Activated T-cell treated with anti-CD3 and anti-CD28 coated beads, Interleukin-2, amount 50 U/mL, for 24 hours (primary cell): ENCODE measurements around the gene POP4.
A peak's percentile ranks its signal among the peaks of the same experiment; 100 is the strongest.

Source experiments
- DNase-seq: peaks from one replicate; pipeline ENCODE4 v3.0.0-alpha.2; 2020
- H3K27ac Mint-ChIP-seq: 2 replicates; pipeline ENCODE4 v1.8.0; 2020; ENCODE audit warnings: mild to moderate bottlenecking, mixed read lengths
- H3K27me3 Mint-ChIP-seq: 2 replicates; pipeline ENCODE4 v1.8.0; 2020; ENCODE audit warnings: mixed read lengths
- H3K36me3 Mint-ChIP-seq: 2 replicates; pipeline ENCODE4 v1.8.0; 2020; ENCODE audit warnings: low read depth, mixed read lengths
- H3K4me1 Mint-ChIP-seq: 2 replicates; pipeline ENCODE4 v1.8.0; 2020; ENCODE audit warnings: low read depth, mixed read lengths
- H3K4me3 Mint-ChIP-seq: 2 replicates; pipeline ENCODE4 v1.8.0; 2020; ENCODE audit warnings: mild to moderate bottlenecking, moderate library complexity, mixed read lengths
- H3K9me3 Mint-ChIP-seq: 2 replicates; pipeline ENCODE4 v1.8.0; 2020; ENCODE audit warnings: mixed read lengths

The POP4 gene

GRCh38 chr19:29569038-29569911, 36.8 kb upstream of the POP4 start:
- peak; percentile 15 for DNase-seq

GRCh38 chr19:29571181-29571580, 34.9 kb upstream of the POP4 start:
- no peaks in the 10 kb centered on the region for H3K9me3 Mint-ChIP-seq
- H3K4me1 Mint-ChIP-seq: peaks cover 10% of the 10 kb centered on the region
- H3K36me3 Mint-ChIP-seq: no peaks in the 10 kb centered on the region
- no peak for DNase-seq
- no peak overlapping the region for H3K27ac Mint-ChIP-seq
- H3K27me3 Mint-ChIP-seq: peaks cover 71% of the 10 kb centered on the region
- no peak overlapping the region for H3K4me3 Mint-ChIP-seq

More at GRCh38 chr19:29569038-29569911, 36.8 kb upstream of the POP4 start:
- H3K27ac Mint-ChIP-seq: no peak overlapping the region
- H3K9me3 Mint-ChIP-seq: no peaks in the 10 kb centered on the region
- H3K27me3 Mint-ChIP-seq: peaks cover 66% of the 10 kb centered on the region
- H3K4me3 Mint-ChIP-seq: no peak overlapping the region
- H3K4me1 Mint-ChIP-seq: peaks cover 15% of the 10 kb centered on the region
- no peaks in the 10 kb centered on the region for H3K36me3 Mint-ChIP-seq

- DNase-seq: peak; percentile 13
- H3K4me3 Mint-ChIP-seq: no peak overlapping the region
- H3K27me3 Mint-ChIP-seq: peaks cover 74% of the 10 kb centered on the region
- H3K36me3 Mint-ChIP-seq: no peaks in the 10 kb centered on the region
- H3K4me1 Mint-ChIP-seq: peaks cover 27% of the 10 kb centered on the region
- H3K27ac Mint-ChIP-seq: no peak overlapping the region
- H3K9me3 Mint-ChIP-seq: no peaks in the 10 kb centered on the region
These were observed 32.6 kb upstream of the POP4 start for GRCh38 chr19:29573486-29573885.

DNA sequence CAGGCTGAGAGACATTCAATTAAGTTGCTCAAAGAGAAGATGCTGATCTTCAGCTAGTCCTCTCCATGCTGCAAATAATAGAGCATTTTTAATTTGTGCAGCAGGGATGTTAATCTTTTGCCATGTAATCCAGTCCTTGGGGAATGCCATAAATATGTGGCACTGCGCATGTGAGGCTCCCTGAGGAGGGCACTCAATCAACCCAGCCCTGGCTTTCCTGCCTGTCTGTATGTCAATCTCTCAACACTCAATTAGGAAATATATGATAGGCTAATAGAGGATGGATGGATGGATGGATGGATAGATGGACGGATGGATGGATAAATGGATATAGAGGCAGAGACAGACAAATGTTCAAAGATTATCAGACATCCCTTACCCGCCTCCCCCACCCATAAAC, 31.6 kb upstream of the POP4 start:
- H3K4me3 Mint-ChIP-seq: no peak overlapping the region
- DNase-seq: peak; percentile 9
- H3K27ac Mint-ChIP-seq: no peak overlapping the region
- peaks cover 27% of the 10 kb centered on the region for H3K4me1 Mint-ChIP-seq
- no peaks in the 10 kb centered on the region for H3K9me3 Mint-ChIP-seq
- H3K27me3 Mint-ChIP-seq: peaks cover 77% of the 10 kb centered on the region
- H3K36me3 Mint-ChIP-seq: no peaks in the 10 kb centered on the region

- peaks cover 27% of the 10 kb centered on the region for H3K4me1 Mint-ChIP-seq
- no peaks in the 10 kb centered on the region for H3K36me3 Mint-ChIP-seq
- DNase-seq: peak; percentile 40
- peaks cover 4% of the 10 kb centered on the region for H3K9me3 Mint-ChIP-seq
- peak overlapping the region; percentile 26 for H3K4me3 Mint-ChIP-seq
- H3K27ac Mint-ChIP-seq: peak overlapping the region; percentile 39
- H3K27me3 Mint-ChIP-seq: peaks cover 81% of the 10 kb centered on the region
These were observed 30.0 kb upstream of the POP4 start for GRCh38 chr19:29576046-29576606.

- Mint-ChIP-seq H3K4me3 (peak overlapping the region; percentile 26), H3K9me3 (peaks cover 9% of the 10 kb centered on the region), H3K36me3 (no peaks in the 10 kb centered on the region), H3K4me1 (peaks cover 27% of the 10 kb centered on the region), H3K27ac (no peak overlapping the region), H3K27me3 (peaks cover 78% of the 10 kb centered on the region)
- DNase-seq: peak; percentile 51
These were observed 29.1 kb upstream of the POP4 start for GRCh38 chr19:29576761-29577648.

DNA sequence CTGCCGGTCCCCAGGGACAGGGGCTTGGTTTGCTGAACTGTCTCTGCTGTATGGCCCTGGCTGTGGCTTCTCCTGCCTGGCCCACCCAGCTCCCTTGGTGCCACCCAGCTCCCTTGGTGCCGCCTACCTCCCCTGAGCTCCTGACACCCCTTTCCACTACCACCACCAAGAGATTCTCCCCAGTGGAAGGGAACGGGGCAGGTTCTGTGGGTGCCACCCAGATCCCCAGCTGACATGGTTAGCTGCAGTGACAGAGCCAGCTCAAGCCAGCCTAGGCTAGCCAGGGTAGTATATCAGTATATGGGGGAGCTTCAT, 28.5 kb upstream of the POP4 start:
- DNase-seq: peak; percentile 29
- H3K36me3 Mint-ChIP-seq: no peaks in the 10 kb centered on the region
- no peak overlapping the region for H3K4me3 Mint-ChIP-seq
- peaks cover 9% of the 10 kb centered on the region for H3K9me3 Mint-ChIP-seq
- H3K4me1 Mint-ChIP-seq: peaks cover 30% of the 10 kb centered on the region
- H3K27me3 Mint-ChIP-seq: peaks cover 77% of the 10 kb centered on the region
- H3K27ac Mint-ChIP-seq: peak overlapping the region; percentile 13

DNA sequence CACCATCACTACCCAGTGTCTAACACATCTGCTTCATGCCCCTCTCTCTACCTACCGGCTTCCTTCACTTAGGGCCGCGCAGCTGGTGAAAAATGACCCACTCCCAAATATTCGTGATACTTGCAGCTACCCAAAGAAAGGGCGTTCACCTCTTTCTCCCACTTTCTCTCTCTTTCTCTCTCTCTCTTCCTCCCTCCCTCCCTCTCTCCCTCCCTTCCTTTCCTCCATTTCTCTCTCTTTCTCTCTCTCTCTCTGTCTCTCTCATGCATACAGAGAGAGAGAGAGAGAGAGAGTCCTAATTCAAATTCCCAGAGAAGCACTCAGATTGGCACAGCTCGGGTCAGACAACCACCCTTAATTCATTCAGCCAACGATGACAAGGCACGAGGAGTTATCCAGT, 27.7 kb upstream of the POP4 start:
- H3K27ac Mint-ChIP-seq: no peak overlapping the region
- peak; percentile 2 for DNase-seq
- no peaks in the 10 kb centered on the region for H3K36me3 Mint-ChIP-seq
- peaks cover 72% of the 10 kb centered on the region for H3K27me3 Mint-ChIP-seq
- H3K4me1 Mint-ChIP-seq: peaks cover 37% of the 10 kb centered on the region
- H3K4me3 Mint-ChIP-seq: no peak overlapping the region
- H3K9me3 Mint-ChIP-seq: peaks cover 9% of the 10 kb centered on the region

- Mint-ChIP-seq H3K36me3 (no peaks in the 10 kb centered on the region), H3K9me3 (peaks cover 9% of the 10 kb centered on the region), H3K27ac (no peak overlapping the region), H3K4me1 (peaks cover 45% of the 10 kb centered on the region), H3K27me3 (peaks cover 61% of the 10 kb centered on the region), H3K4me3 (no peak overlapping the region)
- DNase-seq: peak; percentile 18
These were observed 26.7 kb upstream of the POP4 start for GRCh38 chr19:29579308-29579910.

GRCh38 chr19:29581398-29581797, 24.7 kb upstream of the POP4 start:
- Mint-ChIP-seq H3K27ac (no peak overlapping the region), H3K4me3 (no peak overlapping the region), H3K9me3 (peaks cover 9% of the 10 kb centered on the region), H3K36me3 (no peaks in the 10 kb centered on the region), H3K4me1 (peaks cover 37% of the 10 kb centered on the region), H3K27me3 (peaks cover 45% of the 10 kb centered on the region)
- DNase-seq: peak; percentile 8

DNA sequence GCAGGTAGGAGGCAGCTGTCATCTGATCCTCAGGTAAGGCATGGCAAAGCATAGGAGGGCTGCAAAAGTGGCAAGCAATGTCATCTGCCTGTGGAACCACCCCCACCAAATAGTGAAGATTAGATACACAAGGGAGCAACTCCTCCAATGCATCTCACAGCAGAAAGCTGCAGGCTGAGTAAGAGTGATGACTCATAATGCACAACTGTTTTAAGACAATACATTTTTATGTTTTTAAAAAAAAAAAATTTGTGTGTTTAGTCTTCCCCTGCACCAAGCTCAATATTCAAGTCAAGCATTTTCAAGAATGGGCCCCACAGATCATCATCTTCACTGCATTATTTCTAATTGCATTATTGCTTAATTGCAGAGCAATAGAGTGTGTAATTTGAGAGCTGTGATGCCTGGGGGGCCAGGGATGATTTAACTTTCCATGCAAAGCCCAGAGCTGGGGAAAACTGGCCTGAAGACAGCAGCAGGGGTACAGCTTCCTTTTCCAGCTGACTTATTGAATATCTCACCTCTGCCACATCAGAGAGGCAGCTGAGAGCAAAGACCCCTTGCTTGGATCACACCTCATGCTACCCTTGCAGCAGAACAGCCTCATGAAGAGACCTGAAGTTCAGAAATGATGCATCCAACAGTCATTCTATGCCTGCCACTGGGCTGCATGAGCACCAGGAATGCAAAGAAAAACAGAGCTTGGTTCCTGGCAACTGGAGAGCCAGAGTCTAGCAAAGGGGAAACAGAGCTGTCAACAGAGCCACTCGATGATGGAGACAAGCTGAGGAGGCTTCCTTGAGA, 22.7 kb upstream of the POP4 start:
- no peaks in the 10 kb centered on the region for H3K36me3 Mint-ChIP-seq
- peaks cover 9% of the 10 kb centered on the region for H3K9me3 Mint-ChIP-seq
- peak overlapping the region; percentile 56 for H3K27ac Mint-ChIP-seq
- H3K27me3 Mint-ChIP-seq: peaks cover 33% of the 10 kb centered on the region
- peak; percentile 27 for DNase-seq
- H3K4me3 Mint-ChIP-seq: no peak overlapping the region
- H3K4me1 Mint-ChIP-seq: peaks cover 41% of the 10 kb centered on the region

GRCh38 chr19:29586401-29586800, 19.7 kb upstream of the POP4 start:
- H3K4me1 Mint-ChIP-seq: peaks cover 51% of the 10 kb centered on the region
- no peak for DNase-seq
- H3K27me3 Mint-ChIP-seq: peaks cover 19% of the 10 kb centered on the region
- peaks cover 3% of the 10 kb centered on the region for H3K9me3 Mint-ChIP-seq
- no peak overlapping the region for H3K27ac Mint-ChIP-seq
- H3K36me3 Mint-ChIP-seq: no peaks in the 10 kb centered on the region
- H3K4me3 Mint-ChIP-seq: no peak overlapping the region

DNA sequence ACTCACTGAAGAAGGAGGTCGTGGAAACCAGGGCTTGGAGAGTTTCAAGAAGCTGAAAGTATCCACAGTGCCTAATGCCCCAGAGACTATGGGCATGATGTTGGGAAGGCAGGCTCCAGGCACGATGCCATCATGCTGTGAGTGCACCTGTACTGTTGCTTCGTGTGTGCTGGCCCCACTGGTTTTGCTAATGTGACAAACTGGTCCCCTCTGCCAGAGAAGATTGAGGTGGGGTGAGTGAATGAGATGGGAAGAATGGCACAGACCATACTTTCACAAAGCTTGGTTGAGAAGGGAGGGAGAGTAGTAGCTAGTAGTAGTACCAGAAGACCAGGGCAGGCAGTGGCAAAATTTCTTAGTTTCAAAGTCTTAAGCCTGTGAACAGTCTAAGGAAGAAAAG, 19.0 kb upstream of the POP4 start:
- Mint-ChIP-seq H3K4me3 (no peak overlapping the region), H3K36me3 (no peaks in the 10 kb centered on the region), H3K9me3 (no peaks in the 10 kb centered on the region), H3K27ac (peak overlapping the region; percentile 79), H3K27me3 (peaks cover 23% of the 10 kb centered on the region), H3K4me1 (peaks cover 51% of the 10 kb centered on the region)
- no peak for DNase-seq
